GM18520 (cell line): ENCODE data around the gene SARM1.

Experiments
- ATAC-seq: cut with Tn5 transposase; IDR thresholded peaks from one replicate; pipeline ENCODE4 v1.9.1; 2021; ENCODE audit not compliant: unreplicated experiment

Gene SARM1

GRCh38 chr17:28392491-28392890 lies 21.0 kb downstream of the SARM1 start:
- ATAC-seq = no peak

GRCh38 chr17:28394337-28395116 lies 23.0 kb downstream of the SARM1 start:
- ATAC-seq = no peak

- ATAC-seq = no peak
These were observed 23.9 kb downstream of the SARM1 start for GRCh38 chr17:28395426-28395825.

- no peak for ATAC-seq
These were observed 24.5 kb downstream of the SARM1 start for GRCh38 chr17:28395968-28396367.

- no peak for ATAC-seq
These were observed 25.2 kb downstream of the SARM1 start for GRCh38 chr17:28396635-28397239.

GRCh38 chr17:28397275-28397674 lies 25.8 kb downstream of the SARM1 start:
- ATAC-seq = no peak

- no peak for ATAC-seq
These were observed 26.3 kb downstream of the SARM1 start for GRCh38 chr17:28397687-28398279.

GRCh38 chr17:28398280-28398981 lies 26.9 kb downstream of the SARM1 start:
- no peak for ATAC-seq

GRCh38 chr17:28399808-28400207 lies 28.3 kb downstream of the SARM1 start:
- no peak for ATAC-seq

GRCh38 chr17:28402224-28402630 lies 30.7 kb downstream of the SARM1 start:
- ATAC-seq = no peak

- ATAC-seq = no peak
These were observed 31.4 kb downstream of the SARM1 start for GRCh38 chr17:28402844-28403243.

GRCh38 chr17:28404007-28404406 lies 32.5 kb downstream of the SARM1 start:
- ATAC-seq = no peak

- ATAC-seq = no peak
These were observed 32.9 kb downstream of the SARM1 start for GRCh38 chr17:28404461-28404811.

GRCh38 chr17:28404812-28405570 lies 33.5 kb downstream of the SARM1 start:
- ATAC-seq = no peak

- no peak for ATAC-seq
These were observed 34.4 kb downstream of the SARM1 start, which contains the start of gene SLC46A1 for GRCh38 chr17:28405632-28406472. Gene SLC46A1 (minus strand): TSS chr17:28406212. CDS start chr17:28406114, 98 bp downstream.

GRCh38 chr17:28406473-28406814 lies 35.0 kb downstream of the SARM1 start:
- no peak for ATAC-seq

GRCh38 chr17:28407130-28407973 lies 35.9 kb downstream of the SARM1 start:
- ATAC-seq = no peak

- no peak for ATAC-seq
These were observed 36.4 kb downstream of the SARM1 start for GRCh38 chr17:28407974-28408306.

GRCh38 chr17:28412099-28412498 lies 40.6 kb downstream of the SARM1 start:
- no peak for ATAC-seq
